Type B pancreatic cell (in vitro differentiated cells): ENCODE results near the gene KIRREL3. TPM values are rescaled to one million over a fixed set of nuclear protein-coding genes. Genes with fewer than 3 reads are reported as not detected.

Experiments
- DNase-seq: peaks from one replicate; pipeline ENCODE4 v3.0.0; 2021; ENCODE audit warnings: mixed read lengths; ENCODE audit not compliant: unreplicated experiment; ENCODE audit errors: extremely low spot score
- H3K27ac Mint-ChIP-seq: 2 replicates; pipeline ENCODE4 v1.8.0; 2021; ENCODE audit warnings: mild to moderate bottlenecking, mixed read lengths
- H3K27me3 Mint-ChIP-seq: 2 replicates; pipeline ENCODE4 v1.8.0; 2021; ENCODE audit warnings: mixed read lengths
- H3K36me3 Mint-ChIP-seq: 2 replicates; pipeline ENCODE4 v1.8.0; 2021; ENCODE audit warnings: mixed read lengths
- H3K4me1 Mint-ChIP-seq: one replicate; pipeline ENCODE4 v1.8.0; 2021; ENCODE audit warnings: mixed read lengths; ENCODE audit not compliant: unreplicated experiment
- H3K4me3 Mint-ChIP-seq: 2 replicates; pipeline ENCODE4 v1.8.0; 2021; ENCODE audit warnings: mild to moderate bottlenecking, mixed read lengths
- H3K9me3 Mint-ChIP-seq: 2 replicates; pipeline ENCODE4 v1.8.0; 2021; ENCODE audit warnings: mixed read lengths
- total RNA-seq: library from RNA; stranded (reverse); gene quantifications from 2 replicates; pipeline ENCODE4 v1.2.1, GENCODE V29; 2021; ENCODE audit warnings: low replicate concordance
- TF ChIP-seq, protein P1 (sequence below): fragments of 200-600 bp; sonication (generic); conservative IDR thresholded peaks from 2 replicates; pipeline ENCODE4 v1.5.0; 2021; ENCODE audit warnings: antibody characterized with exemption, mild to moderate bottlenecking

KIRREL3 gene
- total RNA-seq, 1 donor from 2014 or later, result 4.1 TPM

DNA sequence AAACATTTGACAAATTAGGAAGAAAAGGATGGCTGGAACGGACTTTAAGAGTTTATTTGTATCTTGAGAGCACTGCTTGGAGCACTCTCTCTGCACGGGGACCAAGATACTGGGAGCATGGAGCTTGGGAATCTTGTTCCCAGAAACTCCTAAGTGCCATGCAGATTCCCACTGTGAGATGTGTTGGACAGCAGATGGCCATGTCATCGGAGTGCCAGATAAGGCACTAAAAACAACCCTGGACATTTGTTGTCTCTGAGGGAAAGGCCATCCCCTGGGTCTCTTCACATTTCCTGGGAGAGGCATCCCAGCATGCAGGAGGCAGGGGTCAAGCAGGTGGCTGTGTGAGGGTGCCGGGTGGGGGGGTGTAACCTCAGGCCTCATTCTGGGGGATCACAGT is 2.9 kb downstream of the KIRREL3 start:
- no peak overlapping the region for H3K27ac Mint-ChIP-seq
- H3K4me1 Mint-ChIP-seq, result peaks cover 28% of the 10 kb centered on the region
- H3K4me3 Mint-ChIP-seq, result no peak overlapping the region
- TF ChIP-seq, protein P1, sequence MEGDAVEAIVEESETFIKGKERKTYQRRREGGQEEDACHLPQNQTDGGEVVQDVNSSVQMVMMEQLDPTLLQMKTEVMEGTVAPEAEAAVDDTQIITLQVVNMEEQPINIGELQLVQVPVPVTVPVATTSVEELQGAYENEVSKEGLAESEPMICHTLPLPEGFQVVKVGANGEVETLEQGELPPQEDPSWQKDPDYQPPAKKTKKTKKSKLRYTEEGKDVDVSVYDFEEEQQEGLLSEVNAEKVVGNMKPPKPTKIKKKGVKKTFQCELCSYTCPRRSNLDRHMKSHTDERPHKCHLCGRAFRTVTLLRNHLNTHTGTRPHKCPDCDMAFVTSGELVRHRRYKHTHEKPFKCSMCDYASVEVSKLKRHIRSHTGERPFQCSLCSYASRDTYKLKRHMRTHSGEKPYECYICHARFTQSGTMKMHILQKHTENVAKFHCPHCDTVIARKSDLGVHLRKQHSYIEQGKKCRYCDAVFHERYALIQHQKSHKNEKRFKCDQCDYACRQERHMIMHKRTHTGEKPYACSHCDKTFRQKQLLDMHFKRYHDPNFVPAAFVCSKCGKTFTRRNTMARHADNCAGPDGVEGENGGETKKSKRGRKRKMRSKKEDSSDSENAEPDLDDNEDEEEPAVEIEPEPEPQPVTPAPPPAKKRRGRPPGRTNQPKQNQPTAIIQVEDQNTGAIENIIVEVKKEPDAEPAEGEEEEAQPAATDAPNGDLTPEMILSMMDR, result no peak
- H3K27me3 Mint-ChIP-seq, result peaks cover 24% of the 10 kb centered on the region
- DNase-seq, result no peak
- no peaks in the 10 kb centered on the region for H3K36me3 Mint-ChIP-seq
- no peaks in the 10 kb centered on the region for H3K9me3 Mint-ChIP-seq

DNA sequence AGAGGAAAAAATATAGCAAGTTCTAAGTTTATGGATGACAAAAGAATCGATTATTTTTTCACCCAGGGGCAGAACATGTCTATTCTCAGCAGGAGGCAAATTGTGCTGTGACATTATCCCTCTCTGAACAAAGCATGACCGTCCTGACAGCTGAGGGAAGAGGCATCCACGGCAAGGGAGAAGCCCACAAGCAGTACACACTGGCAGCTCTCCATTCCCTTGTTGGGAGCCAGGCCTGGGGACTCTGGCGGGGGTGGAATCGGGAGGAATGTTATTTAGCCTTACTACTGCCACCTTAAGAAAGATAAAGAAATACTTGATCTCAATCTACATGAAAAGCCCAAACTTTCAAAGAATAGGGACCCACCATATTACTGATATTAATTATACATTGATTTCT is 3.4 kb downstream of the KIRREL3 start:
- Mint-ChIP-seq H3K4me1 (peaks cover 23% of the 10 kb centered on the region), H3K36me3 (no peaks in the 10 kb centered on the region), H3K27ac (no peak overlapping the region), H3K4me3 (no peak overlapping the region), H3K27me3 (peaks cover 22% of the 10 kb centered on the region), H3K9me3 (no peaks in the 10 kb centered on the region)
- TF ChIP-seq, protein P1, result no peak
- no peak for DNase-seq

- H3K36me3 Mint-ChIP-seq, result no peaks in the 10 kb centered on the region
- no peak for DNase-seq
- no peaks in the 10 kb centered on the region for H3K9me3 Mint-ChIP-seq
- H3K4me1 Mint-ChIP-seq, result peaks cover 17% of the 10 kb centered on the region
- H3K27ac Mint-ChIP-seq, result no peak overlapping the region
- H3K4me3 Mint-ChIP-seq, result no peak overlapping the region
- TF ChIP-seq, protein P1, result no peak
- H3K27me3 Mint-ChIP-seq, result peaks cover 19% of the 10 kb centered on the region
Observed at GRCh38 chr11:126996036-126996804, 4.3 kb downstream of the KIRREL3 start.

DNA sequence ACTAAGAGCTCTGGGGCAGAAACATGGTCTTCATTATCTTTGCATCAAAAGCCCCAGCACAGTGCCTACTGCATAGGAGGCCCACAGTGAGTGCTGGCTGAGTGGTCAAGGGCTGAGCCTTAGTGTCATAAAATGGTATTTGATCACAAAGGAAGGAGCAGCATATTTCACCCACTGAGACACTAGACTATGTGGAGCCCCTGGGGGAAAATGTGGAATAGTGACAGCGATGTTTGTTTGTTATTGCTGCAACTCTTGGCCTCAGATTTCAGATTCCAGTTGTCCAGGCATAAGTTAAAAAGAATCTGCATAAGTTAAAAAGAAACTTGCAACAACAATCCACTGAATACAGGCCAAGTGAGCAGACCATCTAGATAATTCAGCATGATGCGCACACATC is 7.0 kb downstream of the KIRREL3 start:
- Mint-ChIP-seq H3K4me3 (no peak overlapping the region), H3K27me3 (peaks cover 30% of the 10 kb centered on the region), H3K4me1 (peaks cover 17% of the 10 kb centered on the region), H3K36me3 (no peaks in the 10 kb centered on the region), H3K27ac (no peak overlapping the region), H3K9me3 (no peaks in the 10 kb centered on the region)
- DNase-seq, result no peak
- TF ChIP-seq, protein P1, result no peak

GRCh38 chr11:126992804-126993111 is 7.8 kb downstream of the KIRREL3 start:
- H3K27ac Mint-ChIP-seq, result no peak overlapping the region
- no peak overlapping the region for H3K4me3 Mint-ChIP-seq
- TF ChIP-seq, protein P1, result no peak
- DNase-seq, result no peak
- no peaks in the 10 kb centered on the region for H3K9me3 Mint-ChIP-seq
- peaks cover 17% of the 10 kb centered on the region for H3K4me1 Mint-ChIP-seq
- peaks cover 32% of the 10 kb centered on the region for H3K27me3 Mint-ChIP-seq
- no peaks in the 10 kb centered on the region for H3K36me3 Mint-ChIP-seq
